IMR-90 (cell line): ENCODE results near the gene PLIN5. TPM values are rescaled to one million over a fixed set of nuclear protein-coding genes. Genes with fewer than 3 reads are reported as not detected.

Experiments
- ATAC-seq: fragments of 200-7000 bp; cut with Tn5 transposase; 2 replicates; pipeline ENCODE4 v1.9.1; 2020; ENCODE audit warnings: low read depth, mild to moderate bottlenecking, moderate library complexity
- BruUV-seq: library from RNA; stranded (reverse); fragments of 400-500 nt; replicated peaks from 2 replicates; lab custom pipeline; 2021; lab: Mats Ljungman, UMichigan
- CTCF ChIA-PET: fragments of 300-600 bp; formaldehyde crosslinking; extraction: SDS; loops from one replicate; lab custom pipeline; 2021; ENCODE audit warnings: antibody characterized with exemption; lab: Yijun Ruan, JAX
- POLR2A ChIA-PET: fragments of 300-600 bp; sonication (Branson Sonifier 250); formaldehyde crosslinking; loops from one replicate; lab custom pipeline; 2022; ENCODE audit warnings: antibody characterized with exemption; ENCODE audit not compliant: unreplicated experiment; lab: Charles Lee
- DNase-seq: peaks from one replicate; pipeline ENCODE4 v3.0.0; 2013
- H2AFZ ChIP-seq: replicated peaks from 2 replicates; pipeline ENCODE3; 2013; ENCODE audit warnings: low read length, mild to moderate bottlenecking; ENCODE audit not compliant: poor library complexity
- H2AK5ac ChIP-seq: 2 replicates; pipeline ENCODE4 v1.6.1; 2013; ENCODE audit warnings: low read depth, low read length, inconsistent platforms
- H2AK9ac ChIP-seq: replicated peaks from 2 replicates; pipeline ENCODE3; 2013; ENCODE audit warnings: mild to moderate bottlenecking, low read depth, low read length, moderate library complexity; ENCODE audit not compliant: poor library complexity
- H2BK120ac ChIP-seq: 2 replicates; pipeline ENCODE4 v1.6.1; 2013; ENCODE audit warnings: low read depth, low read length, inconsistent platforms
- H2BK15ac ChIP-seq: 3 replicates; pipeline ENCODE4 v1.6.1; 2013; ENCODE audit warnings: low read depth, low read length, inconsistent platforms
- H2BK20ac ChIP-seq: 2 replicates; pipeline ENCODE4 v1.6.1; 2013; ENCODE audit warnings: low read depth, mild to moderate bottlenecking, inconsistent platforms, low read length, moderate library complexity
- H2BK5ac ChIP-seq: 2 replicates; pipeline ENCODE4 v1.6.1; 2013; ENCODE audit warnings: mild to moderate bottlenecking, low read depth, low read length, inconsistent platforms; ENCODE audit not compliant: poor library complexity, severe bottlenecking
- H3K14ac ChIP-seq: replicated peaks from 2 replicates; pipeline ENCODE4 v1.6.1; 2013; ENCODE audit warnings: low read depth, low read length, inconsistent platforms
- H3K18ac ChIP-seq: 2 replicates; pipeline ENCODE4 v1.6.1; 2013; ENCODE audit warnings: low read depth, low read length, control low read depth
- H3K23ac ChIP-seq: 2 replicates; pipeline ENCODE4 v1.6.1; 2013; ENCODE audit warnings: low read depth, low read length, inconsistent platforms
- H3K27ac ChIP-seq: 2 replicates; pipeline ENCODE4 v1.5.1; 2013; ENCODE audit warnings: mild to moderate bottlenecking, control low read depth, low read length; ENCODE audit not compliant: insufficient read depth
- H3K27me3 ChIP-seq: 2 replicates; pipeline ENCODE4 v1.6.1; 2013; ENCODE audit warnings: low read length; ENCODE audit not compliant: control insufficient read depth, insufficient read depth
- H3K36me3 ChIP-seq: 2 replicates; pipeline ENCODE4 v1.6.1; 2013; ENCODE audit warnings: low read length, mixed read lengths; ENCODE audit not compliant: control insufficient read depth, insufficient read depth
- H3K4ac ChIP-seq: 2 replicates; pipeline ENCODE4 v1.6.1; 2013; ENCODE audit warnings: low read depth, low read length, inconsistent platforms
- H3K4me1 ChIP-seq: 2 replicates; pipeline ENCODE4 v1.6.1; 2013; ENCODE audit warnings: low read length, mixed read lengths; ENCODE audit not compliant: control insufficient read depth, insufficient read depth
- H3K4me2 ChIP-seq: 2 replicates; pipeline ENCODE4 v1.6.1; 2013; ENCODE audit warnings: low read depth, mild to moderate bottlenecking, control low read depth, low read length, moderate library complexity
- H3K4me3 ChIP-seq: 2 replicates; pipeline ENCODE4 v1.5.1; 2013; ENCODE audit warnings: low read depth, mild to moderate bottlenecking, control low read depth, low read length, moderate library complexity; ENCODE audit not compliant: insufficient read depth
- H3K56ac ChIP-seq: 2 replicates; pipeline ENCODE4 v1.6.1; 2013; ENCODE audit warnings: low read length, inconsistent platforms; ENCODE audit not compliant: insufficient read depth; ENCODE audit errors: extremely low read depth
- H3K79me1 ChIP-seq, 2 experiments: 2 replicates each; pipeline ENCODE4 v1.6.1; 2013; ENCODE audit warnings: low read length in 2 of 2, inconsistent platforms in 1 of 2, low read depth in 1 of 2
- H3K9ac ChIP-seq: 2 replicates; pipeline ENCODE4 v1.6.1; 2013; ENCODE audit warnings: low read depth, low read length, control low read depth
- H3K9me1 ChIP-seq: 2 replicates; pipeline ENCODE4 v1.6.1; 2013; ENCODE audit warnings: low read length, inconsistent platforms; ENCODE audit not compliant: insufficient read depth
- H3K9me3 ChIP-seq: 2 replicates; pipeline ENCODE4 v1.6.1; 2013; ENCODE audit warnings: low read length; ENCODE audit not compliant: control insufficient read depth, insufficient read depth
- H4K20me1 ChIP-seq: 2 replicates; pipeline ENCODE4 v1.6.1; 2013; ENCODE audit warnings: low read length, inconsistent platforms; ENCODE audit not compliant: insufficient read depth
- H4K5ac ChIP-seq: 2 replicates; pipeline ENCODE4 v1.6.1; 2013; ENCODE audit warnings: mild to moderate bottlenecking, low read depth, low read length, control low read depth
- H4K8ac ChIP-seq, 2 experiments: 2 replicates each; pipeline ENCODE4 v1.6.1; 2013; ENCODE audit warnings: low read depth in 2 of 2, low read length in 2 of 2, control low read depth in 1 of 2, inconsistent platforms in 1 of 2
- H4K91ac ChIP-seq: 2 replicates; pipeline ENCODE4 v1.6.1; 2013; ENCODE audit warnings: low read depth, low read length, inconsistent platforms; ENCODE audit not compliant: insufficient read depth
- BHLHE40 ChIP-seq: fragments of 150-350 bp; IDR thresholded peaks from 2 replicates; pipeline ENCODE4 v1.6.1; 2016; ENCODE audit warnings: mild to moderate bottlenecking, low read depth, low read length
- CEBPB ChIP-seq: IDR thresholded peaks from 2 replicates; pipeline ENCODE4 v1.6.1; 2012; ENCODE audit warnings: low read depth, low read length, improper control_type of control experiment
- CHD1 ChIP-seq: IDR thresholded peaks from 2 replicates; pipeline ENCODE4 v1.6.1; 2012; ENCODE audit warnings: low read depth, low read length, improper control_type of control experiment
- ELK1 ChIP-seq: fragments of 150-350 bp; IDR thresholded peaks from 2 replicates; pipeline ENCODE4 v1.6.1; 2016; ENCODE audit warnings: low read depth, mild to moderate bottlenecking, low read length, moderate library complexity, borderline replicate concordance
- FOS ChIP-seq: fragments of 150-350 bp; IDR thresholded peaks from 2 replicates; pipeline ENCODE4 v1.6.1; 2016; ENCODE audit warnings: low read depth, low read length
- MAZ ChIP-seq: IDR thresholded peaks from 2 replicates; pipeline ENCODE4 v1.6.1; 2012; ENCODE audit warnings: low read depth, mild to moderate bottlenecking, low read length, improper control_type of control experiment, moderate library complexity, borderline replicate concordance
- MXI1 ChIP-seq: IDR thresholded peaks from 2 replicates; pipeline ENCODE4 v1.6.1; 2012; ENCODE audit warnings: low read depth, mild to moderate bottlenecking, low read length, moderate library complexity, borderline replicate concordance
- POLR2A ChIP-seq: IDR thresholded peaks from 2 replicates; pipeline ENCODE4 v1.6.1; 2012; ENCODE audit warnings: mild to moderate bottlenecking, low read depth, low read length
- RFX5 ChIP-seq: IDR thresholded peaks from 2 replicates; pipeline ENCODE4 v1.8.0; 2012; ENCODE audit warnings: low read depth, mild to moderate bottlenecking, low read length, moderate library complexity
- SMC3 ChIP-seq: fragments of 150-350 bp; IDR thresholded peaks from 2 replicates; pipeline ENCODE4 v1.6.1; 2016; ENCODE audit warnings: low read depth, mild to moderate bottlenecking, antibody characterized with exemption, low read length, moderate library complexity
- WGBS, 2 experiments: methylation state at CpG; one replicate each; pipeline versions ENCODE4 v1.1.5 to v1.1.7; 2013; ENCODE audit warnings: missing lambda C conversion rate in 2 of 2; ENCODE audit not compliant: insufficient read length in 1 of 2; ENCODE audit errors: extremely low coverage in 2 of 2; 5-methylcytosine and 5-hydroxymethylcytosine counted together
- dilution Hi-C: fragments of 300-500 bp; cut with HindIII; formaldehyde crosslinking; loops from one replicate; pipeline ENCODE4 v1.14.3; 2018; ENCODE audit warnings: low sequenced_read_pairs; ENCODE audit not compliant: unreplicated experiment
- in situ Hi-C: fragments of 300-500 bp; cut with MboI; formaldehyde crosslinking; loops from 3 replicates; pipeline ENCODE4 v1.14.3; 2019; ENCODE audit warnings: low sequenced_read_pairs, inconsistent platforms, mixed read lengths
- intact Hi-C: fragments of 100-400 bp; cut with micrococcal nuclease; formaldehyde crosslinking; loops from 2 replicates; pipeline ENCODE4 v1.10.0; 2022
- polyA plus RNA-seq, 3 experiments: library from polyadenylated mRNA; depleted of rRNA; stranded (reverse); fragments of >200 nt; gene quantifications; 2 replicates each; pipeline ENCODE4 v1.2.3, GENCODE V29; 2012; ENCODE audit warnings: low replicate concordance in 1 of 3
- total RNA-seq: library from RNA; depleted of rRNA; stranded (reverse); fragments of >200 nt; gene quantifications from 2 replicates; pipeline ENCODE4 v1.2.3, GENCODE V29; 2012

PLIN5 gene
- total and polyA plus RNA-seq, 2 of the 4 experiments (the other 2 are of a cell fraction) = not detected

- POLR2A ChIA-PET = no interaction called here
- H3K27ac ChIP-seq = no peak overlapping the region
- H3K4me1 ChIP-seq = no peaks in the 10 kb centered on the region
- H3K9me1 ChIP-seq = no peaks in the 10 kb centered on the region
- no peak overlapping the region for H3K4me3 ChIP-seq
- H2BK5ac ChIP-seq = no peak overlapping the region
- H2BK20ac ChIP-seq = no peak overlapping the region
- peaks cover 5 to 28% of the 10 kb centered on the region in 2 experiments for H3K79me1 ChIP-seq
- H3K18ac ChIP-seq = no peak overlapping the region
- H2AK9ac ChIP-seq = peak overlapping the region; percentile 42
- no peaks in the 10 kb centered on the region for H3K9me3 ChIP-seq
- CTCF ChIA-PET = no interaction called here
- intact Hi-C loops (no loop called here), dilution Hi-C loops (no loop called here), in situ Hi-C loops (no loop called here)
- H4K5ac ChIP-seq = no peak overlapping the region
- H2AFZ ChIP-seq = peak overlapping the region; percentile 23
- no peak overlapping the region for H2BK120ac ChIP-seq
- H4K20me1 ChIP-seq = no peaks in the 10 kb centered on the region
- no peak overlapping the region for H4K91ac ChIP-seq
- no peak overlapping the region for H3K4ac ChIP-seq
- WGBS, 2 experiments = 94% methylated on average over 17 of the region's 19 CpGs; no CpG with 5 or more reads in 1 of the 2 experiments
- no peak overlapping the region for H4K8ac ChIP-seq
- H2BK15ac ChIP-seq = no peak overlapping the region
- H3K4me2 ChIP-seq = no peak overlapping the region
- H3K9ac ChIP-seq = no peak overlapping the region
- H3K27me3 ChIP-seq = no peaks in the 10 kb centered on the region
- ATAC-seq (no peak), DNase-seq (no peak)
- TF ChIP-seq FOS = no peak
- no peak for TF ChIP-seq MAZ
- TF ChIP-seq CHD1 = no peak
- no peak for TF ChIP-seq POLR2A
- no peak for TF ChIP-seq MXI1
- TF ChIP-seq SMC3 = no peak
- no peak for TF ChIP-seq CEBPB
- no peak for TF ChIP-seq ELK1
- no peak for TF ChIP-seq BHLHE40
- no peak for TF ChIP-seq RFX5
- no peak overlapping the region for H2AK5ac ChIP-seq
- no TSS peak for BruUV-seq
- no peak overlapping the region for H3K23ac ChIP-seq
- H3K36me3 ChIP-seq = peaks cover 40% of the 10 kb centered on the region
- no peak overlapping the region for H3K56ac ChIP-seq
- no peak overlapping the region for H3K14ac ChIP-seq
Observed at GRCh38 chr19:4483385-4483784, 51.6 kb downstream of the PLIN5 start.
